ENCODE results near the gene ABHD1.
"Not testable (repeated sequence)": the region's sequence is repeated elsewhere in the genome, so short reads cannot be mapped to it uniquely, and the experiment has no call there.

ABHD1 gene

DNA sequence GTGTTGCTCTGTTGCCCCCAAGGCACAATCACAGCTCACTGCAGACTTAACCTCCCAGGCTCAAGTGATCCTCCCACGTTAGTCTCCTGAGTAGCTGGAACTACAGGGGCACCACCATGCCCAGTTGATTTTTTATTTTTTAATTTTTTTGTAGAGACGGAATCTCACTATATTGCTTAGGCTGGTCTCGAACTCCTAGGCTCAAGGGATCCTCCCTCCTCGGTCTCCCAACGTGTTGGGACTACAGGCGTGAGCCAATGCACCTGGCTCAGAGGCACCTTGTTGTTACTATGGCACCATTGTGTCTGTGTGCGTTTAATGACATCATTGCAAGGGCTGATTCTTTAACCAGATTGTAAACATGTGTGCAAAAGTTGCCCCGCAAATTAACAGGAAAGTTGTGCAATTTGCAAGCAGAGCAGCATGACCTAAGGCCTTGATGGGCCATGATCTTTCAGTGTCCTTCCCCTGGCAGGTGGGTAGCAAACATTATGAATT lies 47.8 kb downstream of the ABHD1 start:
- DNase-seq (ENCODE audit: extremely low read depth, low read depth): no peak
- no peak for TF ChIP-seq CTCF (IDR thresholded peaks at IDR 0.05; ENCODE audit: low read depth, low read length)

- no peak for DNase-seq (ENCODE audit: extremely low read depth, low read depth)
- no peak for TF ChIP-seq CTCF (IDR thresholded peaks at IDR 0.05; ENCODE audit: low read depth, low read length)
Observed at GRCh38 chr2:27174638-27175037, 51.0 kb downstream of the ABHD1 start.

- no peak for DNase-seq (ENCODE audit: extremely low read depth, low read depth)
- TF ChIP-seq CTCF (IDR thresholded peaks at IDR 0.05; ENCODE audit: low read depth, low read length): no peak
Observed at GRCh38 chr2:27175330-27175729, 51.7 kb downstream of the ABHD1 start.

- DNase-seq (ENCODE audit: extremely low read depth, low read depth): not testable (repeated sequence)
Observed at GRCh38 chr2:27175781-27176180, 52.2 kb downstream of the ABHD1 start.

DNA sequence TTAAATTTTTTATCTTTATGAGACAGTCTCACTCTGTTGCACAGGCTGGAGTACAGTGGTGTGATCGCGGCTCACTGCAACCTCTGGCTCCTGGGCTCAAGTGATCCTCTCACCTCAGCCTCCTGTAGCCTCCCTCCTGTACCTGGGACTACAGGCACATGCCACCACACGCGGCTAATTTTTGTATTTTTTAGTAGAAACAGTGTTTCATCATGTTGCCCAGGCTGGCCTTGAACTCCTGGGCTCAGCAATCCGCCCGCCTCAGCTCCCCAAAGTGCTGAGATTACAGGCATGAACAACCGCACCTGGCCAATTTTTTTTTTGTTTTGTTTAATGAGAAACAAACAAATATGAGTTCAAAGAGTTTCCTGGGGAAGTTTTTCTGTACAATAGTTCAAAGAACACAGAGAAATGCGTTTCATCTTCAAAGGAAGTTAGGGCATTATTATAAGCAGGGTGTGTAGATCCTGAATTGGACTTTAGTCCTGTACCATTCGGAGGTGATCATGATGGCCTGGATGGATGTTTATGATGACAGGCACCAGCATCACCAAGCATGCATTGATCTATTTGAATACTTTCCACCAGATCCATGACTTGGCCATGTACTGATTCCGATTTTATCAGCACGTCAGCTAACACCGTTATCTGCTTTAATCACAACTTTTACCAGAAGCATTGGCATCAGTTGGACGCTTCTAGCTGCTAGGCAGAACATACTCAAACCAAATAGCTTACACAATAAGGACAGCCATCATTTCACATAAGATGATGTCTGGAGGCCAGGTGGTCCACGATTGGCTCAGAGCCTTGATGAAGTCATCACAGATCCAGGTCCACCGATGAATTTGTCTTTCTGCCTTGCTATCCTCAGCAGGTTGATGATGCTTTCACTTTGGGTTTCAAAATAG lies 54.1 kb downstream of the ABHD1 start:
- TF ChIP-seq CTCF (IDR thresholded peaks at IDR 0.05; ENCODE audit: low read depth, low read length): no peak

DNA sequence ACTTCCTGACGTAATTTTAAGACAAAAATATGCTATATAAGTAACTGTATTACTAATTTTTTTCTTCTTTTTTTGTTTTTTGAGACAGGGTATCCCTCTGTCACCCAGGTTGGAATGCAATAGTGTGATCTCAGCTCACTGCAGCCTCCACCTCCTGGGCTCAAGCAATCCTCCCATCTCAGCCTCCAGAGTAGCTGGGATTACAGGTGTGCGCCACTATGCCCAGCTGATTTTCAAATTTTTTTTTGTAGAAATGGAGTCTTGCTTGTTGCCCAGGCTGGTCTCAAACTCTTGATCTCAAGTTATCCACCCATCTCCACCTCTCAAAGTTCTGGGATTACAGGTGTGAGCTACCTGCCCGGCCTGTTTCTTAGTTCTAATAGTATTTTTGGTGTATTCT lies 54.9 kb downstream of the ABHD1 start:
- no peak for TF ChIP-seq CTCF (IDR thresholded peaks at IDR 0.05; ENCODE audit: low read depth, low read length)
- DNase-seq (ENCODE audit: extremely low read depth, low read depth): no peak

More for the DNA sequence above, 54.1 kb downstream of the ABHD1 start:
- no peak for DNase-seq (ENCODE audit: extremely low read depth, low read depth)

- no peak for DNase-seq (ENCODE audit: extremely low read depth, low read depth)
- no peak for TF ChIP-seq CTCF (IDR thresholded peaks at IDR 0.05; ENCODE audit: low read depth, low read length)
Observed at GRCh38 chr2:27179344-27180000, 55.9 kb downstream of the ABHD1 start.

Measured in AG09319 (cell line).